HG03097 (cell line): ENCODE data around the gene TUT4.

ENCODE experiments used
- ATAC-seq: cut with Tn5 transposase; IDR thresholded peaks from one replicate; pipeline ENCODE4 v1.9.1; 2021; ENCODE audit not compliant: unreplicated experiment, low FRiP score

The TUT4 gene

DNA sequence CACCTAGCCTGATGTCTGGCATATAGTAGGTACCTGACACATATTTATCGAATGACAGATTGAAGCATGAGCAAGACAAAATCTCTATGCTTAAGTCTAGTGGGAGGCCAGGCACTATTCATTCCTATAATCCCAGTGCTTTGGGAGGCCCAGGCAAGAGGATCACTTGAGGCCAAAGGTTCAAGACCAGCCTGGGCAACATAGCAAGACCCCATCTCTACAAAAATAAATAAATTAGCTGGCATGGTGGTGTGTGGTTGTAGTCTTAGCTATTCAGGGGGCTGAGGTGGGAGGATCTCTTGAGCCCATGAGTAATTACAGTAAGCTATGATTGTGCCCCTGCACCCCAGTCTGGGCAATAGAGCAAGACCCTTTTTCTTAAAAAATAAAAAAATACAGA is 23.2 kb upstream of the TUT4 start:
- ATAC-seq, result no peak

DNA sequence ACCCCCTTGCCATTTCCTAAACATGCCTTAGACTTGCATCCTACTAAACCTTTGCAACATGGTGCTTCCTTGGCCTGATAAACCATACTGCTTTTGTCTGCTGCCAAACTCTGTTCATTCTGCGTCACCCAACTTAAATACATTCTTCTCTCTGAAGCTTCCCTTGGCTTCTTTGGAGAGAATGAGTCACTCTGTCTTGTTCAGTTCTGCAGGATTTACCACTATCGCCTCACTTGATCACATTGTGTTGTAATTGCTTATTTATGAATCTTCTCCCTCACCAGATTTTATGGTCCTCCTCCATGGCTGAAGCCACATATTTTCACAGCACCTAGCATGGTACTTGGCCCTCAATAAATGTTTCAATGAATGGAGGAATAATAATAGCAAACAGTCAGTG is 21.7 kb upstream of the TUT4 start:
- ATAC-seq, result no peak

DNA sequence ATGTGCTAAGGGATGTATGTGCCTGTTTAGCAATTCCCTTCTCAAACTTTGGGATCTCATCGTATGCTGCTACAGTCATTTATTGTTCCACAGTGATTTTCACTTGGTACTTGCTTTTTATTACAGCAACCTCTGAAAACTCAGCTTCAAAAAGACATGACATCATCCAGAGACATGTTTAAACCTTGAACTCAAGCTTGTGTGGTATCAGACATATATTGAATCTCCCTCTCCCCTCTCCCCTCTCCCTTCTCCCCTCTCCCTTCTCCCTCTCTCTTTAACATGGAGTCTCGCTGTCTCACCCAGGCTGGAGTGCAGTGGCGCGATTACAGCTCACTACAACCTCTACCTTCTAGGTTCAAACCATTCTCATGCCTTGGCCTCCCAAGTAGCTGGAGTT is 19.5 kb upstream of the TUT4 start:
- no peak for ATAC-seq

DNA sequence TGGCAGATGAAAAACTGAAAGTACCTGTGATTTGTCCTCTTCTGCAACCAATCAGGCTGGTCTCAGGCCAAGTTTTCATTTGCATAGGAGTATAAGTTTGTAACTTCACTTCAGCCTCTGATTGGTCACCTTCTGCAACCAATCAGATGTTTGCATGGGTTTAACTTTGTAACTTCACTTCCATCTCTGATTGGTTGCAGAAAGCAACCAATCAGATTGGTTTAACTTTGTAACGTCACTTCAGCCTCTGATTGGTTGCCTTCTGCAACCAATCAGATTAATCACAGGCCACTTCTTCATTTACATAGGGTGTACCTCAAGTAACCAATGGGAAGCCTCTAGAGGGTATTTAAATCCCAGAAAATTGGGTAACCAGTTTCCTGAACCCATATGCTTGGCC is 18.9 kb upstream of the TUT4 start:
- no peak for ATAC-seq

GRCh38 chr1:52569449-52570210 is 16.7 kb upstream of the TUT4 start:
- ATAC-seq, result no peak

DNA sequence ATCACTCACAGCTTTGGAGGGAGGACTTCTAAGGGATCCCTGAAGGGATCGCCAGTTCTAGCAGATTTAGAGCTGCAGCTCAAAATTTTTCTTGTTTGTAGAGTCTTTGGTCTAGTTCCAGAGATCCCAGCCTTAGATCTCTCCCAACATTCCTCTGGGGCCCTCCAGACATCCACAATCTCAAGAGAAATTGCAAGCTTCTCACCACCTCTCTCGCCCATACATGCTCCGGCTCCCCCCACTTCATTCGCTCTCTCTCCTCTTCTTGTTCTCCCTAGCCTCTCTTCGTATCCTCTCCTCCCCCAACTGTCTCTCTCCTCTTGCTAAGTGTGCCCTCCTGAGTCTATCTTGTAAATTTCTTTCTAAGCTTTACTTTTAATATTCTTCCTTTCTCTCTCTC is 15.1 kb upstream of the TUT4 start:
- no peak for ATAC-seq

- ATAC-seq, result no peak
Observed at GRCh38 chr1:52562766-52563165, 9.9 kb upstream of the TUT4 start.

- ATAC-seq, result no peak
Observed at GRCh38 chr1:52559875-52560274, 7.0 kb upstream of the TUT4 start.

DNA sequence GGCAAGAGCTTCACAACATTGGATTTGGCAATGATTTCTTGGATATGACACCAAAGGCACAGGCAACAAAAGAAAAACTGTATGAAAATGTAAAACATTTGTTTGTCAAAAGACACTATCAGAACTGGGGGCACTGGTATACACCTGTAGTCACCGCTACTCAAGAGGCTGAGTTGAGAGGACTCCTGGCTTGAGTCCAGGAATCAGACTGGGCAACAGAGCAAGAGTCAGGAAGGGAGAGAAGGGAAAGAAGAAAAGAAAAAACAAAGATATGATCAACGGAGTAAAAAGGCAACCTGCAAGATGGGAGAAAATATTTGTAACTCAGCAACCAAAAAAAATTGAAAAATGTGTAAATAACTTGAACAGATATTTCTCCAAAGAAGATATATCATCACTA is 6.0 kb upstream of the TUT4 start:
- no peak for ATAC-seq

DNA sequence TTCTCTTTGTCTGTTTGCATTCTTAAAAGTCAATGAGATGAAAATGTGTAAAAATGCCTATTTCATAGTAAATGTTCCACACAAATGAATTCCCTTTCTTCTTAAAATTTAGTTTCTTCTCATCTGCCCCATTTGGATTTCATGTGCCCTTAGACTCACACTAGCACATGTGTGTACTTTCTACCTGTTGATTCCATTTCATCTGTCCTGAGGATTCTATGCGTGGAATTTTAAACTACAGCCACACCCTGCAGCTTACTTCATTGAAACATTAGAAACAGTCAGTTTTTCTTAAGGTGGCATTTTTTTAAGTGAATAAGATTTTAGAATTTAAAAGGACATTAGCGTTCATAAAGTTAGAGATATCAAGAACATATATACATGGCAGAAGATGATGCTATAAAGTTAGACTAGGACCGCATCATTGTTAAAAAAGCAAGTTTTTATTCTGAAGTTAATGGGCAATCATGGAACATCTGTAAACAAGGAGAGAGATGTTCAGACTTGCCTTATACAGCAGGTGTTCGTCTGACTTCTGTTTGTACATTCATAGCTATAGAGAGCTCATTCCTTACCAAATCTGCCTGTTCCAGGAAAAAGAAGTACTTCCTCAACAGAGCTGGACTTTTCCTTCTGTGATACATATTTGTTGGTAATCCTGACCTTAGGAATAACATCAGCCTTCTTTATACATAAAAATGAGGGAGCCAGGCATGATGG is 3.9 kb upstream of the TUT4 start:
- ATAC-seq, result no peak

- no peak for ATAC-seq
Observed at GRCh38 chr1:52554756-52555155, 1.9 kb upstream of the TUT4 start.

DNA sequence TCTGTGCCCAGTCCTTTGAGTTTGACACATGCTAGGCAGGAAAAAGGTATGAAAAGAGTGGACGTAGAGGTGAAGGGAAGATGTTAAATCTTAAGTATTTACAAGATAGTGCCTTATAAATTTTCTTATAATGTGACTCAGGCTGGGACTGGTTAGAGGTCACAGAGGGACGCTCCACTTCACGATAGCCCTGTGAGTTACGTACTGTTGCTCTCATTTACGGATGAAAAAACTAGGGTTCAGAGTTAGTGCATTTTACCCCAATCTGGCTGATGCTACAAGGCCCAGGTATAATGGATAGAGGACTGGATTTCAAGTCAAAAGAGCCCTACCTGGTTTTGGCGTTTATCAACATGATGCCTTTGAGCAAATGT is 1.4 kb upstream of the TUT4 start:
- no peak for ATAC-seq

GRCh38 chr1:52553362-52554266 is 722 bp upstream of the TUT4 start:
- ATAC-seq, result peak; percentile 47

DNA sequence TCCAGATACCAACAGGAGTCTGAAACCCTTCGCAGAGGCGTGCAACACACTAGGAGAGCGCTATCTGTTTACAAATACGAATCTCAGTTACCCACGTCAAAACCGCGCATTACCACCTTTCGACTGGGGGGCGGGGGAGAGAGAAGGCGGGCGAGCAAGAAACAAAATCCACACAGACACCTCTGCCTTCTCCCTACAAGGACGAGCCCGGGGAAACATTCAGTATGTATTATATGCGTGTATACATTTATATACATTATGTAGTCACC is 722 bp downstream of the TUT4 start:
- ATAC-seq, result no peak

DNA sequence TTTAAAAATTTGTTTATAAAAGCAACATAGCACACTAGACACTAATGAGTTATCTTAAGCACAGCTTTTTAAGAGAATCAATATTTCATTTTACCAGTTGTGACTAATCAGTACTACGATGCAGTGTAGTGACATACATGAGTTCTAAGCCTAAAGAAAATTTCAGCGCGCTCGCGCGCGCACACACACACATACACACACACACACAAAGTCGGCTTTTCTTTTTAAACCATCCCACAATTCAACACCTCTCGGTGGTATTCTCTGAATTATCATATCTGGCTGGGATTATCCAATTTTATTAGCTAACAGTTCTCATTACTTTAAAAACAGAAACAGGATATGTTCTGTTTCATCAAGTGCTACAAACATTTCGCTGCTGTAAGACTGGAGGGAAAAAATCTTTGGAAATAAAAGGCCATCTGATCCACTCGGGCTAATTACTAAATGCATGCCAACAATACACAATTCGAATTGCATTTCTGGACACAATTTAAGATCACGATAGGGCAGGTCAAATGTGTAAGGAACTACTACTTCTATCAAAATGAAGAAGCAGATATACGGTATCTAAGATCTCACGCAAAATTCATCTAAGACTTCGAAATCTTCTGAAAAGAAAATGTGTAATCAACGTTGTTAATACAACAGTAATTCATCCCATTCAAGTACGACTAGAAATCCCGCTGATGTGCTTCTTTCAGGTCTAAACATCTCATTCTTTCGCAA is 1.2 kb downstream of the TUT4 start:
- ATAC-seq, result no peak

GRCh38 chr1:52550447-52550846 is 2.4 kb downstream of the TUT4 start:
- no peak for ATAC-seq

GRCh38 chr1:52549267-52549666 is 3.6 kb downstream of the TUT4 start:
- no peak for ATAC-seq

DNA sequence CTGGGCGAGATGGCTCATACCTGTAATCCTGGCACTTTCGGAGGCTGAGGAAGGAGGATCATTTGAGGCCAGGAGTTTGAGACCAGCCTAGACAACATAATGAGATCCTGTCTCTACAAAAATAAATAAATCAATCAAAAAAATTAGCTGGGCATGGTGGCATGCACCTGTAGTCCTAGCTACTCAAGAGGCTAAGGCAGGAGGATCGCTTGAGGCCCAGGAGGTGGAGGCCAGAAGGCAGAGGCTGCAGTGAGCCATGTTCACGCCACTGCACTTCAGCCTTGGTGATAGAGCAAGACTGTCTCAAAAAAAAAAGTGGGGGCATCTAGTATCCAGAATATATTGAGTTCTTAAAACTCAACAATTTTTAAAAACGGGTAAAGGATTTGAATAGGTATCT is 6.0 kb downstream of the TUT4 start:
- no peak for ATAC-seq

GRCh38 chr1:52544665-52545525 is 8.0 kb downstream of the TUT4 start:
- ATAC-seq, result no peak

GRCh38 chr1:52542085-52542688 is 10.7 kb downstream of the TUT4 start:
- no peak for ATAC-seq
